HEK293 (cell line): ENCODE results near the gene RND1.

Experiments used
- CTCF ChIP-seq: fragments of 450-650 bp; formaldehyde crosslinking; IDR thresholded peaks from 2 replicates; pipeline ENCODE4 v1.5.1; 2016; ENCODE audit warnings: missing biosample characterization, missing genetic modification characterization
- YY2 ChIP-seq: fragments of 450-650 bp; formaldehyde crosslinking; IDR thresholded peaks from 2 replicates; pipeline ENCODE4 v1.5.1; 2016; ENCODE audit warnings: missing biosample characterization, missing genetic modification characterization
- ZBTB11 ChIP-seq: fragments of 450-650 bp; formaldehyde crosslinking; conservative IDR thresholded peaks from 2 replicates; pipeline ENCODE4 v1.5.1; 2016; ENCODE audit warnings: low read depth, missing biosample characterization, missing genetic modification characterization
- ZNF274 ChIP-seq, 2 experiments: fragments of 200-500 bp in 1 of 2; fragments of 450-650 bp in 1 of 2; sonication (Bioruptor generic) in 1 of 2; formaldehyde crosslinking in 1 of 2; IDR thresholded peaks; 2 replicates each; pipeline versions ENCODE4 v1.5.1 to v1.6.1; 2014 to 2016; ENCODE audit warnings: borderline replicate concordance in 1 of 2, inconsistent platforms in 1 of 2, low read length in 1 of 2, missing biosample characterization in 1 of 2, missing genetic modification characterization in 1 of 2
- ZNF341 ChIP-seq: fragments of 450-650 bp; formaldehyde crosslinking; IDR thresholded peaks from 2 replicates; pipeline ENCODE4; 2016; ENCODE audit warnings: low read depth, missing biosample characterization, missing genetic modification characterization
- ZNF670 ChIP-seq: fragments of 450-650 bp; formaldehyde crosslinking; IDR thresholded peaks from 2 replicates; pipeline ENCODE4 v1.5.1; 2016; ENCODE audit warnings: missing biosample characterization, missing genetic modification characterization, low read depth
- ZNF76 ChIP-seq: fragments of 450-650 bp; formaldehyde crosslinking; IDR thresholded peaks from 2 replicates; pipeline ENCODE4; 2016; ENCODE audit warnings: low read depth, missing biosample characterization, missing genetic modification characterization, borderline replicate concordance
- ZNF843 ChIP-seq: fragments of 450-650 bp; formaldehyde crosslinking; IDR thresholded peaks from 2 replicates; pipeline ENCODE4 v1.5.1; 2016; ENCODE audit warnings: missing biosample characterization, missing genetic modification characterization
- ZSCAN30 ChIP-seq: fragments of 450-650 bp; IDR thresholded peaks from 2 replicates; pipeline ENCODE4 v1.5.1; 2018; ENCODE audit warnings: missing biosample characterization, mild to moderate bottlenecking, missing genetic modification characterization, moderate library complexity

GRCh38 chr12:48865281-48866051 is at the start of gene RND1:
- TF ChIP-seq ZNF341 (tag by site-specific recombination): peak; percentile 96
- TF ChIP-seq ZNF843: 0 out of 2 replicates have a peak, but pooled peaks have one; percentile 30
- TF ChIP-seq ZNF76 (tag by site-specific recombination): peak; percentile 47; the same call in 1 of the 2 replicates
- no peak; the same call in 1 of the 2 replicates for TF ChIP-seq CTCF (tag by site-specific recombination)
- no peak for TF ChIP-seq YY2
- no peak for TF ChIP-seq ZBTB11 (tag by site-specific recombination)
- peak; percentile 67; the same call in 1 of the 2 replicates for TF ChIP-seq ZSCAN30 (tag by site-specific recombination)
- no peak for TF ChIP-seq ZNF274 (IDR thresholded peaks at IDR 0.05; ENCODE audit: low read length)
- no peak for TF ChIP-seq ZNF274 (tag by site-specific recombination; IDR thresholded peaks at IDR 0.05; ENCODE audit: borderline replicate concordance)
- TF ChIP-seq ZNF670 (tag by site-specific recombination): no peak
